WI38 (cell line): ENCODE data around the gene PTPRT.

Source experiments
- H3K4me3 ChIP-seq: 2 replicates; pipeline ENCODE4 v1.5.1; 2011; ENCODE audit warnings: low read depth, mild to moderate bottlenecking, control low read depth, low read length
- TF ChIP-seq, protein P1 (sequence below): IDR thresholded peaks from 2 replicates; pipeline ENCODE4 v1.5.1; 2012; ENCODE audit warnings: low read depth, mild to moderate bottlenecking, control low read depth, low read length

PTPRT gene

DNA sequence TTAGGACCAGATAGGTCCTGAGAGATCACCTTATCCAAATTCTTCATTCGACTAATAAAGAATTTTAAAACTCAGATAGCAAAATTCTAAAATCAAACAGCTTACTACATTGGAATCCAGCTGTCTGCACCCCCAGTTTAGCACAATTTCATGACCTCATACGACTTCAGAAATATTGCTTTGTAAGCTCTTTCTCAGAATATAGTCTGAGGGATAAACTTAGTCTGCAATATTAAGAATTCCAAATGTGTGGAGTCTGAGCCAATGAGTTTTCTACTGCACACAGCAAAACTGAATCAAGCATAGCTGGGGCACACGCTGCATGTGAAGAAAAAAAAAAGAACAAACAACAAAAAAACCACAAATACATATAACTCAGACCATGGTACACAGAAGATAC is 1029.9 kb downstream of the PTPRT start:
- TF ChIP-seq, protein P1, sequence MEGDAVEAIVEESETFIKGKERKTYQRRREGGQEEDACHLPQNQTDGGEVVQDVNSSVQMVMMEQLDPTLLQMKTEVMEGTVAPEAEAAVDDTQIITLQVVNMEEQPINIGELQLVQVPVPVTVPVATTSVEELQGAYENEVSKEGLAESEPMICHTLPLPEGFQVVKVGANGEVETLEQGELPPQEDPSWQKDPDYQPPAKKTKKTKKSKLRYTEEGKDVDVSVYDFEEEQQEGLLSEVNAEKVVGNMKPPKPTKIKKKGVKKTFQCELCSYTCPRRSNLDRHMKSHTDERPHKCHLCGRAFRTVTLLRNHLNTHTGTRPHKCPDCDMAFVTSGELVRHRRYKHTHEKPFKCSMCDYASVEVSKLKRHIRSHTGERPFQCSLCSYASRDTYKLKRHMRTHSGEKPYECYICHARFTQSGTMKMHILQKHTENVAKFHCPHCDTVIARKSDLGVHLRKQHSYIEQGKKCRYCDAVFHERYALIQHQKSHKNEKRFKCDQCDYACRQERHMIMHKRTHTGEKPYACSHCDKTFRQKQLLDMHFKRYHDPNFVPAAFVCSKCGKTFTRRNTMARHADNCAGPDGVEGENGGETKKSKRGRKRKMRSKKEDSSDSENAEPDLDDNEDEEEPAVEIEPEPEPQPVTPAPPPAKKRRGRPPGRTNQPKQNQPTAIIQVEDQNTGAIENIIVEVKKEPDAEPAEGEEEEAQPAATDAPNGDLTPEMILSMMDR: no peak
- H3K4me3 ChIP-seq: no peak overlapping the region

DNA sequence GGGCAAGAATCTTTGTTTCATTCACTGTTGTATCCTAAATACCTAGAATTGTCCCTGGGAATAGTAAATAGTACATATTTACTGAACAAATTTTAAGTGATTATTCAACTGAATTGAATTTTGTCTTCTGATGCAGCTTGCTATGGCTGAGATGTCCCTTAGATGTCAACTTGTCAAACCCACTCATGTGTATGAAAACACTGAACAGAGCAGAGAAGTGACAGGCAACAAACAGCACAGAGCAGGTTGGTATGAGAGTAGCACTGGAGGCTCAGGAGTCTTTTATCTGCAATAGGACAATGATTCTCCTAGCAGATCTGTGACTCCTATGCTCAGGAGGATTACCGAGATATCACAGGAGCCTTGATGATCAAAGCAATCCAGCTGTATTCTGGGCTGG is 1031.4 kb downstream of the PTPRT start:
- TF ChIP-seq, protein P1: no peak
- no peak overlapping the region for H3K4me3 ChIP-seq

DNA sequence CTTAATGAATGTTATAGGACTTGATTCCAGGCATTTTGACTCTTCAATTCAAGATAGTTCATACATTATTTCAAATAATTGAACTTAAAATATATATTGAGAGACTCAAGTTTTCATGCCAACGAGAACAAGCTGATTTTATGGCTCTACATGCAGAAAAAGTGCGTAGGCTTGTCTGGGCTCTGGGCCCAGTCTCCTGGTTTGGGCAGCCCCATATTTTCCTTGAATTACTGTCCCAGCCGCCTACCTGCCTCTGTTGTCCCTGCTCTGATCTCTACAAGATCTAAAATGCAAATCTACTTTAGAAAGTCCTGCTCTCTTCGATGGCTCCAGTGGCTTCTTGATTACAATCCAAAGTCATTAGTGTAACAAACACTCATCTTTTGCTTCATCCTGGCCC is 1034.1 kb downstream of the PTPRT start:
- no peak overlapping the region for H3K4me3 ChIP-seq
- TF ChIP-seq, protein P1: no peak

DNA sequence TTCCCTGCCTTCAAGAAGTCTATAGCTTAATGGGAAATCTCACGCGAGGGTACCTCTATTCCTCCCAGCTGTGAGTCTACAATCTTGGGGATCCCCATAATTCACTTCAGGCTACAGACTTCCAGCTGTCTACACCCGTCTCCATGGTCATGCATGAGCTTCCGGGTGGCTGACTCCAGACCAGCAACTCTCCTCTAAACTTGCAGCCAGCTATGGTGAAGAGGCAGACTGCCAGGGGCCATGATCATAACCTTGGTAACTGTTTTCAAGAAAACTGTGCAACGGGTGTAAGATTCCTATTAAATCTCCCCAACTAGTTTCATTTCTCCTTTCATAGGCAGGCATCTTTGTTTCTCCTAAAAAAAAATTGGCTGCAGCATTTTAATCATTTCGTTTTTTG is 1037.1 kb downstream of the PTPRT start:
- no peak overlapping the region for H3K4me3 ChIP-seq
- TF ChIP-seq, protein P1: no peak

DNA sequence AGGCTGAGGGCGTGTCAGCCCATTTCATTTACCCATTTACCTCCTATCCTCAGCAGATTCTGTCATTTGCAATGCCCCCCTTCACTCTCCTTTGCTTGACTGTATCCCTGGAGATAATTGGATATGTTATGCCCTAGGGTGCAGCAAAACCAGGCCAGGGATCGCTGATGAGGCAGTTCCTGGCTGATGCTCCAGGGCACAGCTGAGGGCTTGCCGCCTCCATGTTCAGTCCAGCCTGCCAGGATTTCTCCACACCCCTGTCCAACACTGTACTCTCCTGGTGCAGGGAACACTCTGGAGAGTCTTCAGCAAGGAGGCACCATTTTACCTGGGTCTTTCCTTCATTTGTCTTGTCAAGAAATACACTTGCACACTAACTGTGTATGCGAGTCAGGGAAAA is 1039.5 kb downstream of the PTPRT start:
- TF ChIP-seq, protein P1: no peak
- no peak overlapping the region for H3K4me3 ChIP-seq

DNA sequence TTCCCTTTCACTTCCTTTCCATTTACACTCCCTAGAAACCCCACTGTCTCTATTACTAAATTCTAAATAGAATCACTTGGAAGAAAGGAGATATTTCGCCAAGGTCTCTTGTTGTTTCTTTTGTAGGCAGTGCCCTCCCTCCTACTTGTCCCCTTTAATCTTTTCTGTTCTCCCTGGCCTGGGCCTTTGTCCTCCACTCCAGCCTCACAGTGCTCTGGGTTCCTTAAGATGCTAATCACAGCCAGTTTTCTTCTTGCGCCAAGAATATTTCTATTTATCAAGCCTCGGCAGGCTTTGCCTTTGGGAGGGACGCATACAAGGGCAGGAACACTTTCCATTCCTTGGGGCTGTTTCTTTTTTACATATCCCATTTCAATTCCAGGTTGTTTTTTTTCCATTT is 1051.0 kb downstream of the PTPRT start:
- TF ChIP-seq, protein P1: no peak
- H3K4me3 ChIP-seq: no peak overlapping the region

DNA sequence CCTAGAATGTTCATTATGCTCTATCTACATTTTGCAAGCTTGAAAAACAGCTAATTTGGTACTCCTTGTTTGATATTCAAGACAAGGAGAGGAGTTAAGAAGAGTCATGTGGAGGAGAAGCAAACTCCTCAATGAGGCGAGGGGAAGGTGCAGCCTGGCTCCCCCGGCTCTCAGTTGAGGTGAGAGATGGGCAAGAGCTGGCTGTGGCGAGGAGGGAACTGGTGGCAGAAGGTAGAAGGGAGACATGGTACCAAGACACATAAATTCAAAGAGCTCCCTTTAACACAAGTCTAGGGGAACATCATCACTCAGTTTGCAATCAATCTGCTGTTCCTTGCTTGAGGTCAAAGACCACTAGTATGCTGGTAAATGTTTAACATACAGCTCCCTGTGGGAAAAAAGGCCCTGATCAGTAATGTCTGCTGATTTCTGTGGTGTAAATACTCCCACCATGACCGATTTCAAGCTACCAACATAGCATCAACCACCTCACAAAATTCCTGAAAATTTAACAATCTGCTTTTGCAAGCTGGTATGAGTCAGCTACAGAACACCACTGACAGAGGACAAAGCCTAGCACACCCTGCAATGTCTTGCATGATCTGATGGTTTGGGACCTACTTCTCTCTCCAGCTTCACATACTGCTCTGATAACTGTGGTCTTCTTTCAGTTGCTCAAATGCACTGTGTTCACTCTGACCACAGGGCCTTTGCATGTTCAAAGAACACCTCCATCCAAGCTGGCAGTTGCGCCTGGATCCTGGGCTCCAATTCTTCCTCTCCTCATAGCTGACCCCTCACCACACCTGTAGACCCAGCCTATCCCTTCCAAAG is 1055.2 kb downstream of the PTPRT start:
- no peak overlapping the region for H3K4me3 ChIP-seq
- TF ChIP-seq, protein P1: no peak
